ENCODE results near the gene STXBP5.

The STXBP5 gene

GRCh38 chr6:147180926-147181325, 23.3 kb upstream of the STXBP5 start:
- DNase-seq (ENCODE audit: low read depth), result no peak
- no peak overlapping the region for H3K4me3 ChIP-seq (ENCODE audit: low read depth, low read length)
- TF ChIP-seq MYC (IDR thresholded peaks at IDR 0.05; ENCODE audit: low read depth, low read length) (no peak), POLR2A (IDR thresholded peaks at IDR 0.05; ENCODE audit: extremely low read depth, insufficient read length) (no peak), CTCF (IDR thresholded peaks at IDR 0.05; ENCODE audit: low read depth, low read length) (no peak)
- TF ChIP-seq, protein P1, sequence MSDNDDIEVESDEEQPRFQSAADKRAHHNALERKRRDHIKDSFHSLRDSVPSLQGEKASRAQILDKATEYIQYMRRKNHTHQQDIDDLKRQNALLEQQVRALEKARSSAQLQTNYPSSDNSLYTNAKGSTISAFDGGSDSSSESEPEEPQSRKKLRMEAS (IDR thresholded peaks at IDR 0.05; ENCODE audit: low read depth, low read length), result no peak

DNA sequence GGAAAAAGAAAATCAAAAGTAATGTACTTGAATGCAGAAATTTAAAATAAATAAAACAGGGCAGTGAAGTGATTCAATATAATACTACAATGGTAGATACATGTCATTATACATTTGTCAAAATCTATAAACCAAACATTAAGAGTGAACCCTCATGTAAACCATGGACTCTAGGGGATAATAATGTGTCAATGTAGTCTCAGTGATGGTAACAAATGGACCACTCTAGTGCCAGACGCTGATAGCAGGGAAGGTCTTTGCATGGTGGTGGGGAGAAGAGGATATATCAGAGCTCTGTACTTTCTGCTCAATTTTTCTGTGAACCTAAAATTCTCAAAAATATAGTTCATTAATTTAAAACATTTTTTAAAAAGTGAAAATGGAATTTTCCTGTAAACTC, 19.8 kb upstream of the STXBP5 start:
- TF ChIP-seq POLR2A (IDR thresholded peaks at IDR 0.05; ENCODE audit: extremely low read depth, insufficient read length) (no peak), CTCF (IDR thresholded peaks at IDR 0.05; ENCODE audit: low read depth, low read length) (no peak), MYC (IDR thresholded peaks at IDR 0.05; ENCODE audit: low read depth, low read length) (no peak)
- TF ChIP-seq, protein P1 (IDR thresholded peaks at IDR 0.05; ENCODE audit: low read depth, low read length), result no peak
- DNase-seq (ENCODE audit: low read depth), result no peak
- H3K4me3 ChIP-seq (ENCODE audit: low read depth, low read length), result no peak overlapping the region

DNA sequence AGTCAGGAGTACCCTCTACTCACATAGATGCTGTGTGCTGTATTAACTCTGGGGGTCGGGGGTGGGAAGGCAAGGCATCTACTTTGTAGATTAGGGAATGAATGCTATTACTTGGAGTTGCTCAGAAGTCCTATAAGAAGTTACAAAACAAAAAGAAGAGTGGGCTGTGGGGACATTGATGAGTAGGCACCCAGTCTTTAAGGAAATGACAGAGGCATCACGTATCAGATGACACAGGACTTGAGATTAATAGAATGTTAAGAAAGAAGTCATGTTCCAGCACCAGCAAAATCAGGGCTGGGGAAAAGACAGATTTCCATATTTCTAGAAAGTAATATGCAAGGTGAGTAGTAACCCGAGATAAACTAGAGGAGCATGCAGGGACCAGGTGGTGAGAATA, 19.0 kb upstream of the STXBP5 start:
- no peak overlapping the region for H3K4me3 ChIP-seq (ENCODE audit: low read depth, low read length)
- TF ChIP-seq POLR2A (IDR thresholded peaks at IDR 0.05; ENCODE audit: extremely low read depth, insufficient read length) (no peak), CTCF (IDR thresholded peaks at IDR 0.05; ENCODE audit: low read depth, low read length) (no peak), MYC (IDR thresholded peaks at IDR 0.05; ENCODE audit: low read depth, low read length) (no peak)
- TF ChIP-seq, protein P1 (IDR thresholded peaks at IDR 0.05; ENCODE audit: low read depth, low read length), result no peak
- no peak for DNase-seq (ENCODE audit: low read depth)

DNA sequence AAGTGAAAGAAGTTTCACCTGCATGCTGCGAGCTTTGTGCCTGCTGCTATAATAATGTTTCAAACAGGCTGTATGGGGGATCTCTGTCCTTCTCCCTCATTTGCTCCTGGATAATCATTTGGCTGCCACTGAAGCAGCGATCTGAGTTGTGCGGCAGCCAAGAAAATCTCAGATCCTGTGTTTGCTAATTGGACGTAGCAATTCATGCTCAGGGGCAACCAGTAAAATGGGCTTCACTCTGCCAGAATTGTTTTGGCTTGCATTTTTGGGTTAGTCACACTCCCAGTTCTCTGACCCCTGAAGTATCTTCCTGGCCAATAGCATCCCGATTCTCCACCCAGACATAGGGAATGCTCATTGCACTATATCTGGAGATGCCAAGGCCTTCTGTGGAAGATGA, 13.7 kb upstream of the STXBP5 start:
- H3K4me3 ChIP-seq (ENCODE audit: low read depth, low read length), result no peak overlapping the region
- no peak for TF ChIP-seq CTCF (IDR thresholded peaks at IDR 0.05; ENCODE audit: low read depth, low read length)
- TF ChIP-seq POLR2A (IDR thresholded peaks at IDR 0.05; ENCODE audit: extremely low read depth, insufficient read length), result no peak
- TF ChIP-seq, protein P1 (IDR thresholded peaks at IDR 0.05; ENCODE audit: low read depth, low read length), result no peak
- no peak for TF ChIP-seq MYC (IDR thresholded peaks at IDR 0.05; ENCODE audit: low read depth, low read length)

GRCh38 chr6:147192278-147192911, 11.8 kb upstream of the STXBP5 start:
- TF ChIP-seq, protein P1 (IDR thresholded peaks at IDR 0.05; ENCODE audit: low read depth, low read length), result no peak
- TF ChIP-seq MYC (IDR thresholded peaks at IDR 0.05; ENCODE audit: low read depth, low read length) (no peak), CTCF (IDR thresholded peaks at IDR 0.05; ENCODE audit: low read depth, low read length) (no peak), POLR2A (IDR thresholded peaks at IDR 0.05; ENCODE audit: extremely low read depth, insufficient read length) (no peak)
- H3K4me3 ChIP-seq (ENCODE audit: low read depth, low read length), result no peak overlapping the region
- no peak for DNase-seq (ENCODE audit: low read depth)

More for the DNA sequence above, 13.7 kb upstream of the STXBP5 start:
- DNase-seq (ENCODE audit: low read depth), result no peak
